Measurements from ENCODE around the gene TCF15.
"Not testable (repeated sequence)": the region's sequence is repeated elsewhere in the genome, so short reads cannot be mapped to it uniquely, and the experiment has no call there.

TCF15 gene

DNA sequence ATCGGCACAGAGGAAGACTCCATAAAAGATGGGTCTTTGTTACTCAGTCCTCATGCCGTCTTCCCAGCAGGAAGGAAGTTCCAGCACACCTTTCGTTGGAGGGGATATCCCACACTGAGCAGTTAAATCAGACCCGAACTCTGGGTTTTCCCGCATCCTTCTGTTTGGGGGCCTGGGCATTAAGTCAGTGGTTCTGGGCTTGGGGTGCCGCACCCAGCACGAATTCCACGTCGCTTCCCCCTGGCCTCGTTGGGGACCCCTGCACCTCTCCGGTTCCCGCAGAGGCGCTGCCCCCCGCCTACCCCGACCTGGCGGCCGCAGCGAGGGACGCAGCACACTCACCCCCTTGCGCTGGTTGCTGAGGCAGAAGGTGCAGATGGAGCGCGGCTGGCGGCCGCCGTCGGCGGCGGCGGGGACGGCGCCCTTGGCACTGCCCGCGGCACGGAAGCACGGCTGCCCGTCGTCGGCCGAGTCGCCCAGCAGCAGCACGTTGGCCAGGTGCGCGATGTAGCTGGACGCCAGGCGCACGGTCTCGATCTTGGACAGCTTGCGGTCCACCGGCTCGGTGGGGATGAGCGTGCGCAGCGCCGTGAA lies 641 bp downstream of the TCF15 start:
- peak in 1 of 2 experiments; percentile 14 for DNase-seq

DNA sequence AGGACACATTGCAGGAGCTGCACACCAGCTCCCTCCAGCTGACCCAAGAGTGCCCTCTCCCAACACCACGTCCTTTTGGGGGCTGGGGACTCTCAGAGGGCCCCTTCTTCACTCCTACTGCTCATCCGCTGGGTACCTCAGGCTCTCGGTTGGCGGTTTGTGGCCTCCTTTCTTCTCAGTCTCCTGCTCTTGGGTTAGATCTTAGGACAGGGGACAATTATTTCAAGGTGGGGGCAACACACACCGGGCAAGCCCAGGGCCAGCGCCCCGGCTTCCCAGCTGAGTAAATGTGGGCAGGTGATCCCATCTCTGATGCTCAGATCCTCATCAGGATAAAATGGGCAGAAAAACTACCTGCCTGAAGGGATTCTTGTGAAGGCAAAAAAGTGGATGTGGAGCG lies 1.1 kb downstream of the TCF15 start:
- no peak for DNase-seq

DNA sequence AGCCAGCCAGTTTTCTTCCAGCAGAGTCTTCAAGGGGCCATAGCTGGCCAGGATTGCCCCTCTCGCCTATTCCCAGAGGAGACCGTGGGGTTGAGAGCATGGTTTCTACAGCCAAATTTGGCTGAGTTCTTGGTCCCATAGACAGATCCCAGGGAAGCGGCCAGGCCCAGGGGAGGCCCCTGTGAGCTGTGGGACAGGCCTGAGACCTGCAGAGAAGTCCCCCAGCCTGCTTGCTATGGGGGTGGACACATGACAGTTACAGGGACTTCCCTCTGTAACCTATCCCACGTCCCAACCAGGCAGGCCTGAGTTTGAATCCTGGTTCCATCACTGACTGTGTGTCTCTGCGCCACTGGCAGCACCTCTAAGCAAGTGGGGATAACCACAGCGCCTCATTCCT lies 2.6 kb downstream of the TCF15 start:
- DNase-seq: no peak

DNA sequence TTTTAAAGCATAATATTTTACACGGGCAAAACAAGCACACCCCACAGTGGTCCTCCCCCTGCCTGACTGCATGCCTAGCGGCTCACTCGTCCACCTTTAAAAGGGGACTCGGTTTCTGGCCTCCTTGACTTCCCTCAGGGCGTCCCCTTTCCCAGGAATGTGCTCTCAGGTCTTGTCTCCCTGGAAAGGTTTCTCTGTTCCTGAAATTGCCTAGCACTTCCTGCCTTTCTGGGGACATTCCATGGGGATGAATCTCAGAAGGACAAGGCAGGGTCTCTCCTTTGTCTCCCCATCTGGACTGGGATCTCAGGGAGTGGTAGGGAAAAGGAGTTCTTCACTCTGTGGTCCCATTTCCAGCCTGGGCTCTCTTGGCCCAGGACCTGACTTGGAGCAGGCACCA lies 4.9 kb downstream of the TCF15 start:
- no peak for DNase-seq

DNA sequence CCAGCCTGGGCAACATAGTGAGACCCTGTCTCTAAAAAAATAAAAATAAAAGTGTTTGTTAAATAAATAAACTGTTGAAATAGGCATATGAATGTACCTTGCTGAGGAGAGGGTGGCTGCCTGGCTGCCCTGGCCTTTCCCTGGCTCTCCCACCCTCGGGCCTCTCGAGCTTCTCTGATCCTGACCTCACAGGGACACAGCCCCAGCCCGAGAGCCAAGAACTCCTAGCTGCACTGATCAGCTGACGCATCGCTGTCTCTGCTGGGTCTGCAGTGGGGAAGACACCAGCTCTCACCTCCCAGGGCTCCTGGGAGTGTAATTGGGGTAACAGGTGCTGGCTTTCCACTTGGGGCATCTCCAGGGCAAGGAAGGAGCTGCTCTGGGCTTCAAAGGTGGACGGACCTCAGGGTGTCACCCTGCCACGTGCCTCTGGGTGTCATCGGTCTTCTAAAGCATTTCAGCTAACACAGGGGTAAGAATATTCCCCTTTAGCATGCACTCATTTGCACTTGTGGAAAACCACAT lies 6.9 kb downstream of the TCF15 start:
- DNase-seq: no peak

DNA sequence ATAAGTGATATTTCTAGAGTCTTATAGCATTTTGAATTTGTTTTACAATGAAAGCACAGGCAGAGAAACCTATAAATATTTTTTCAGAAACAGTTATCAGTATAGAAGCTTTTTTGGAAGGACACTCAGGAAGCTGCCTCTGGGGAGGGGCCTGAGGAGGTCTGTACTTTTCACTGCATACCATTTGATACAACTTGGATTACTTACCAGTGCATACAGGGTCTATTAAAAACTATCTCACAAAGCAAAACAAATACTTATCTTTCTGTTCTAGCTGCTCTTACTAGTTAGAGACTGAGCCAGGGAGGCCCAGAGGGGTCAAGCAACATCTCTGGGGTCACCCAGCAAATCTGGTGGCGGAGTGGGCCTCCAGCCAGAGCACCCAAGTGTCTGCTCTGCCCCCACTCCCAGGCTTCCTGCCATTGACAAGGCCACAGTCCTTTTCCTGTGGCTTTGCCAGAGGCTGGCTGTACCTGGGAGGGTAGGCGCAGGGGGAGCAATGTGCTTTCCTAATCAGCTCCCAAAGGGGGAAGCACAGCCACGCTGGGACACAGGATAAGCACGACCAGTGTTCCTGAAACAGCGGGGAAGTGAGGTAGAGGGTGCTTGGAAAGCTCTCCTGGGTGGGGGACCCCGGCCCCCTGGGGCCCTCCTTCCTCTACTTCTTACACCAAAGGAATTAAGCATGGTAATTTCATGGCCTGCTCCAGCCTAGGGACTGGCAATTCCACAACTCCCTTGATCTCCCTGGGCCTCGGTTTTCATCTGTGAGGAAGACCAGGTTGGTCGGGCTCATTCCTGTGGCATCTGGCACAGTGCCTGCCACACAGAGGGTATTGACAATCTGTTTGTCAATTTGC lies 7.8 kb downstream of the TCF15 start:
- DNase-seq: no peak

DNA sequence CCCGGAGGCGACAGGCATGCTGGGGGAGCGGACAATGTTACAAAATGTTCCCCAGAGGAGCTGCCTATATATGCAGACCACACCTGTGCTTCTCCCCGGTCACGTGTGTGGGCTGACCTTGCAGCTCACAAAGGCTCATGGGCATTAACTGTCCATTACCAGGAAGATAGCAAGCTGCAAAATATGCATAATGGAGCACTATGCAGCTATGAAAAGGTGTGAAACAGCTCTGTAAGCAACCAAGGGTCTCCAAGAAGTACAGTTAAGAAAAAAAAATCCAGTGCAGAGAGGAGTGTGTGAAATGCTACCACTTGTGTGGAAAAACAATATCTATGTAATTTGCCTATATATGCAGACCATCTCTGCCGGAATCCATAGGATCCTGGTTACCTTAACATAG lies 9.4 kb downstream of the TCF15 start:
- no peak for DNase-seq

DNA sequence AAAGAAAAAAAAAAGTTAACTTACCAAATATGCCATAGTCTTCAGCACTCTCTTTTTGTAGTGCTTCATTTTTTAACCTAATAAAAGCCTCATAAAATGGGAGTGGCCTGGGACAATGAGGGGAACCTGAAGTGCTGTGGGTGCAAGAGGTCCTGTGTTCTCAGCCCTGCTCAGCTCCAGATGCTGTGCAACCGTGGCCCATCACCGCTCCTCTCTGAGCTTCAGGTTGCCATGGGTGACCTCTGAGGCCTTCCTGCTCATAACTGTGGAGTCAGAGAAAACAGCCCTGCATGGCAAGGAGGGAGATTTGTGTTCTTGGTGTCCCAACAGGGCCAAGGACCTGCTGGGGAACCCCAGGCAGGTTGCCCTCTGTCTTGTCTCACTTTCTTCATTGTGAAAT lies 10.0 kb downstream of the TCF15 start:
- DNase-seq: no peak

DNA sequence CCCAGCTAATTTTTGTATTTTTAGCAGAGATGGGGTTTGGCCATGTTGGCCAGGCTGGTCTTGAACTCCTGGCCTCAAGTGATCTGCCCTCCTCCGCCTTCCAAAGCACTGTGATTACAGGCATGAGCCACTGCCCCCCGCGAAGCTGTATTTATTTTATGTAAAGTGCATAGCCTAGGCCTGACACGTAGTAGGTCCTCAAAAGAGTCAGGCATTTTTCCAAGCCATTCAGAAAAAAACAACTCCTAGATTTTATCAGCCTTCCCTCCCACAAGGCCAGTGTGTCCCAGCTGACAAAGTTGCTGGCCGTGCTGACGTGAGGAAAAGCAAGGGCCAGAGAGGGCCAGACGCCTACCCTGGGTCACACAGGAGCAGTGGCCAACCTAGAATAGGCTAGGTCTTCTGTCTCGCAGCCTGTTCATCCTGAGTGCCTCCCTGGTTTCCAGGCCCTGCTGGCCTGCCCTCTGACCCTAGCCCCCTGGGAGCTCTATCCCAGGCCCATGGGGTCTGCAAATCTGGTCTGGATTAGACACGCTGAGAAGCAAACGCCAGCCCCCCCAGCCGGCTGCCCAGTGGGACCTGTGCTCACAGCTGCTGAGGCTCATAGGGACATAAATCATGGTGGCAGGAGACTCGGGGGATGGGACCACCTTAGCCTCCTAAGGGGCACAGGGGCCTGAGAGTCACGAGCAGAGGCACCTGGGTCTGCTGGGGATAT lies 11.8 kb downstream of the TCF15 start:
- DNase-seq: no peak

DNA sequence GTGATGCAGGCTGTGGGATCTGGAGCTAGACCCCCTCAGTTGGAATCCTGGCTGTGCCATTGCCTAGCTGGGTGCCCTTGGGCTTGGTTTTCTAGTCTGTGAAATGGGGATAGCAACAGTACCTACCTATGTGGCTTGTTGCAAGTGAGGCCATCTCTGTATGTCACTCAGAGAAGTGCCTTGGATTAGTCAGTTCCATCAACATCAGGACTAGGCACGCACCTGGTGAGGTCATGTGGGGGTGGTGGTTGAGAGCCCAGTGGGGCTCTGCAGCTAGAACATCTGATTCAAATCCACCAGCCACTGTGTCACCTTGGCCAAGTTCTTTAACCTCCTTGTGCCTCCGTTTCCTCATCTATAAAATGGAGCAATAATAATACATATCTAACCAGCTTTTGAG lies 12.5 kb downstream of the TCF15 start:
- no peak for DNase-seq

DNA sequence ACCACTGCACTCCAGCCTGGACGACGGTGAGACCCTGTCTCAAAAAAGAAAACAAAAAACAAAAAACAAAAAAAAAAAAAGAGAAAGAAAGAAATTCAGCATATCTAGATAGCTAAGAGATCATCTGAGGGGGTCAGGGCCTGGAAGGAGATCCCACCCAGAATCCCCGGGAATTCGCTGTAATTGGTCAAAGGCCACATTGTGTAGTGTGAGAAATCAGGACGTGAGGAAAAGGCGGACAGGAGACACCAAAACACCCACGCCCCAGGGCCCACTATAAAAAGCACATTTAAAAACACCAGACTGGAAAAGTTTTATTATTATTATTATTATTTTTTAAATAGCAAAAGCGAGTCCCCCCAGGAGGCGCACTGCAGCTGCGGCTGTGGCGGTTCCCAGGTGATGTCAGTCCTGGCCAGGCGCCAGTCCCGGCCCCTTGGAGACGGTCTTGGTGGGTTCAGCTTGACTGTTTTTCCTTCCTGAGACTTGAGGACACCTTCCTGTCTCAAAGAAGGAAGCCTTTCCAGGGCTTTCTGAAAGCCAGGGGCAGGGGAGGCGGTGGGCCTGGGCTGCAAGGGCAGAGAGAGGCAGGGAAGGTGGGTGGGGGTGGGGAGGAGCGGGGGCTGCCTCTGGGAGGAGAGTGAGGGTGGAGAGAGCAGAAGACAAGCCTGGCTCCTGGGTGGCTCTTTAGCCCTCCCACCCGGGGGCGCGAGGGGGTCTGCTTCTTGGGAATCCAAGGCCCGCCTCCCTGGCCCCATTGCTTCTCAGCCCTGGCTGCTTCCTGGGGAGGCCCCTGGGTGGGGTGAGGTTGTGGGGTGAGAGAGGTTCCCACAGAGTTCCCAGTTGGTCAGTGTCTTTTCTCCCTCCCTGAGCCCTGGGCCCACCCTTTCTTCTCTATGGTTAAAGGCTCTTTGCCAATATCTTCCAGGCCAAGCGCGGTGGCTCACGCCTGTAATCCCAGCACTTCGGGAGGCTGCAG lies 14.5 kb downstream of the TCF15 start:
- no peak for DNase-seq

DNA sequence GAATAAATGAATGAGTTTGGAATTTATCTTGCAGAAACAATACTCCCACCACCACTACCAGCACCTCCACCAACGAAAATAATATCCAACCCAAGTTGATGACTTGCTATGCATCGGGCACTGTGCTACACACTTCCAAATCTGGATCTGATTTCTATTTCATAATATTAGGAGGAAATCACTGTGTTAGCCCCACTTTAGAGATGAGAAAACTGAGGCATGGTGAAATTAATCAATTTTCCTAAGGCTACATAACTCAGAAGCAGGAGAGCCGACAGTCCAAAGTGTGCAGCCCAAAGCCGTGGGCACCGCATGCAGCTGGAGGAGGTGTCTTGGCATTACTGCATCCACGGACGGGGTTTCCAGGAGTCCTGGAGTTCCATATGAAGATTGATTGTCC lies 17.6 kb downstream of the TCF15 start:
- DNase-seq: no peak

DNA sequence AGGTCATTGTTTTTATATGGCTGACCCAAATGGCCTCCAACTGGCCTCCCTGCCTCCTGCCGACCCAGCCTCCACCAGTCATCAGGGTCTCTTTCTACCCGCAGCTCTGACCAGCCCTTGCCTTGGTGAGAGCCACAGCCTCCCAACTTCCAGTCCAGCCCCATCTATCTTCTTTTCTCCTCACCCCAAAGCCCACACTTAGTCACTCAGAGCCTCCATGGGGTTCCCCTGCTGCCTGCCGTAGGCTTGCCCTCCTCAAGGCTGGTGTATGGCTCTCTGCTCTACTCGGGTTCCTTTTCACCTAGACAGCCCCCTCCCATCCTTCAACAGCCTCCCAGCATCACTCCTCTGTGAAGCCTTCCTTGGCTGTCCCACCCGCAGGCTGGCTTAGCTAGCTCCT lies 18.2 kb downstream of the TCF15 start:
- DNase-seq: no peak

DNA sequence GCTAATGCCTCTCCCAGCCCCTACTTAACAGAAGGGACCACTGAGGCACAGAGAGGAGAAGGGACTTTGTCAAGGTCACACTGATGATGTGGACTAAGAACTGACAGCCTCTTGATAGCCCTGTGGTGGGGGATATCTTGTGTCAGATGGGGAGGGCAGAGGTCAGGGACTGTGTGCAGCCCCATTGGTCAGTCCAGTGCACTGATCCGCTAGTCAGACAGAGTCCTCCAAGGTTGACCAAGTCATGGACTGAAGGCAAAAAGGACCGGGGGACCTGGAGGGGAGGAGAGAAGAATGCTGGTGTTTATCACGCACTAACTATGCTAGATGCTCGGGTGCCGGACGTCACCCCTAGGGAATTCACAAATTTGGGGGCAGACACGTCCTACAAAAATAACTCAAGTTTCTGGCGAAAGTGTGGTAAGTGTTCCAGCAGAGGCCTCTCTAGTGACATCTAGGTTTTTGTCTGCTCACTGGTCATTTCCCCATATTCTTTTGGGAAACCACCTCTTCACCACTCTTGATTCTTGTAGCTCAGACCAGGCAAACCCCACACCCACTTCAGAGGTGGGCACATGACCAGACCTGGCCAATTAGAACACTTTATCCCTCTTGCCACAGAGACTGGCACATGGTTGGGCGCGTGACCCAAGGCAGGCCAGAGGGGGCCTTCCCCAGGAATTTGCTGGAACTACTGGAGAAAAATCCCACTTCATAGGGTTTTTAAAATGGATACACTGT lies 21.0 kb downstream of the TCF15 start:
- DNase-seq: no peak

DNA sequence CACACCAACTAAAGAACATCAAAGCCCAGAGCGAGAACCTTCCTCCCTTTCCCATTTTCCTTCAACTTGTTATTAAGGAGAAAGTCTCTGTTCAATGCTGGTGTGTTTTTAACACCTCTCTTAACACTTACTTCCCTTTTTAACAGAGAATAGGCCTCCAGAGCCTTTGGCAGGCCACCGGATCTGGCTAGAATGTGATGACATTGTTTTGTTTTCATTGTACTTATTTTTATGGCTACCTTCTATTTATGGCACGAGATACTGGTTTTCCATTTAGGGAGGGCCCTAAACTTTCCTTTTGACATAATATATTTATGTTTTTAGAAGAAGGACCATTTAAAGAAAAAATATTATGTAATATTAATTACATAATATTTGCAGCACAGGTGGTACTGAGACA lies 21.6 kb downstream of the TCF15 start:
- no peak for DNase-seq

DNA sequence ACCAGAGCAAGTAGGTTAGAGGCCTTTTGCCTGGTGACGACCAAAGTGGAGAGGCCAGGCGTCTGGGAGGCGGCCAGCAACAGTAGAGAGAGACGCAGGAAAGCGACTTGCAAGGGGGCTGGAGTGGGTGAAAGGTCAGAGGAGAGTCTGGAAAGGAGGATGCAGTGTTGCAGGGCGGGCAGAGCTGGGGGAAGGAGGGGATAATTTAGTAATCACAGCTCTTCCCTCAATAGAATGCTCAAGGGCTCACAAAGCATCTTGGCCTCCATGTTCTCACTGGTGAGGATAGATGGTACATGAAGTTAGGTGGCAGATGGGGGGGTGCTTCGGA lies 25.2 kb downstream of the TCF15 start:
- no peak for DNase-seq

DNA sequence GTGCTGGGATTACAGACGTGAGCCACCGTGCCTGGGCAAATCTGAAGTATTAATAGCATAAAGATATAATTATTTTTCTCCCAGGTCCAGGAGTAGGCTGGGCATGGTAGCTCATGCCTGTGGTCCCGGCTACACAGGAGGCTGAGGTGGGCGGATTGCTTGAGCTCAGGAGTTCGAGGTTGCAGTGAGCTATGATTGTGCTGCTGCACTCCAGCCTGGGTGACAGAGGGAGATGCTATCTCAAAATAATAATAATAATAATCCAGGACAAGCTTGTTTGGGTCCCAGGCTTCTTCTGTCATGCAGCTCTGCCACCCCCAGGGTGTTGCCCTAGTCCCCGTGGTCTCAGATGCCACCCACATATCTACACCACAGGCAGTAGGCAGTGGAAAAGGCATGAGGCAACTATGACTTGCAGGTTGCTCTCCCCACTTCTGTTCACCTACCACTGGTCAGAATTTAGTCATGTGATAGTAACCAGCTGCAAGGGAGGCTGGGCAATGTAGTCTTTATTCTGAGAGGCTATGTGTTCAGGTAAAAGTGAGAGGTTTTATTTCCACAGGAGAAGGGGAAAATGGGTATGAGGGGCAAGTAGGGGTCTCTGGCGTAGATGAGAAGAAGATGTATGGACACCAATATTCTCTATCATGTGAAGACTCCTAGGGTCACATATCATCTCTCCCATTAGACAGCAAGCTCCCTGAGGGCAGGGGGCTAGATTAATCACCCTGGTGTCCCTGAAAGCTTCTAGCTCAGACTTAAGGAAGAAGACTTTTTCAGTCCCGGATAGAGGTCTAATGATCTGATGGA lies 25.7 kb downstream of the TCF15 start:
- no peak for DNase-seq

DNA sequence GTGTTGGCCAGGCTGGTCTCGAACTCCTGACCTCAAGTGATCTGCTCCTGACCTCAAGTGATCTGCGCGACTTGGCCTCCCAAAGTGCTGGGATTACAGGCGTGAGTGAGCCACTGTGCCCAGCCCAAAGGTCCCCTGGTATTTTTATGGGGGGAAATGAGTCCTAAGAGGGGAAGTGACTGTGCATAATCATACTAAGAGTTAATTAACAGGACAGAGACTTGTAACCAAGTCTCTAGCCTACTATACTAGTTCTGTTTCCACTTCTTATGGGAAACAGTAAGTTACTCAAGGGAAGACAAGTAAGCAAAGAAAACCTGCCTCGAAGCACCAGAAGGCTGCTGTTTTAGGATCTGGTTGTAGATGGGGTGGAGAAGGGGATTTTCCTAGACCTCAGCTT lies 27.9 kb downstream of the TCF15 start:
- DNase-seq: no peak

DNA sequence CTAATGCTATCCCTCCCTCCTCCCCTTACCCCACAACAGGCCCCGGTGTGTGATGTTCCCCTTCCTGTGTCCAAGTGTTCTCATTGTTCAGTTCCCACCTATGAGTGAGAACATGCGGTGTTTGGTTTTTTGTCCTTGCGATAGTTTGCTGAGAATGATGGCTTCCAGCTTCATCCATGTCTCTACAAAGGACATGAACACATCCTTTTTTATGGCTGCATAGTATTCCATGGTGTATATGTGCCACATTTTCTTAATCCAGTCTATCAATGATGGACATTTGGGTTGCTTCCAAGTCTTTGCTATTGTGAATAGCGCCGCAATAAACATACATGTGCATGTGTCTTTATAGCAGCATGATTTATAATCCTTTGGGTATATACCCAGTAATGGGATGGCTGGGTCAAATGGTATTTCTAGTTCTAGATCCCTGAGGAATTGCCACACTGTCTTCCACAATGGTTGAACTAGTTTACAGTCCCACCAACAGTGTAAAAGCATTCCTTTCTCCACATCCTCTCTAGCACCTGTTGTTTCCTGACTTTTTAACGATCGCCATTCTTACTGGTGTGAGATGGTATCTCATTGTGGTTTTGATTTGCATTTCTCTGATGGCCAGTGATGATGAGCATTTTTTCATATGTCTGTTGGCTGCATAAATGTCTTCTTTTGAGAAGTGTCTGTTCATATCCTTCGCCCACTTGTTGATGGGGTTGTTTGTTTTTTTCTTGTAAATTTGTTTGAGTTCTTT lies 31.0 kb downstream of the TCF15 start:
- DNase-seq: not testable (repeated sequence)

DNA sequence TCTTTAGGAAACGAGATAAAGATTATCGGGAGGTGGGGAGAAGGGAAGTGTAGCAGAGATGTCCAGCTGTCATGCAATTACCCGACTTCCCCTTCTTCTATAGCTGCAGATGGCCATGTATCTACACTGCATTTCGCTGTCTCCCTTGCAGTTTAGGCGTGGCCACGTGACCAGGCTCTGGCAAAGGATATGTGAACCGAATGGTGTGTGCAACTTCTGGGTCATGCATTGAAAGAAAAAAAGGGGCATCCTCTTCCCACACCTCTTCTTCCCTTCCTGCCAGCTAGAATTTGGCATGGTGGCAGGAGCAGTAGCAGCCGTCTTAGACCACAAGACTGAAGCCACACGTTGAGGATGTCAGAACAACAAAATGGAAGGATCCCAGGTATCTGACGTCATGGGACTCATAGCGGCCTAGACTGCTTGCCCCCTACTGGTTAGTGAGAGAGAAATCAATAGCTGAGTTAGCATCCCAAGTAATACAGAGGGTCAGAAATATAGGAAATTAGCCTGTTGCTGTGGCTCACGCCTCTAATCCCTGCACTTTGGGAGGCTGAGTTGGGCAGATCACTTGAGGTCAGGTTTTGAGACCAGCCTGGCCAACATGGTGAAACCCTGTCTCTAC lies 32.8 kb downstream of the TCF15 start:
- DNase-seq: peak in 1 of 2 experiments; percentile 19

Measured in NCI-H446 (cell line).